Measurements from ENCODE around the gene MRPL28. TPM values are rescaled to one million over a fixed set of nuclear protein-coding genes. Genes with fewer than 3 reads are reported as not detected.
"Not testable (repeated sequence)": the region's sequence is repeated elsewhere in the genome, so short reads cannot be mapped to it uniquely, and the experiment has no call there.

MRPL28 gene
- total RNA-seq, 1 donor from 2014 or later, result 83.1 TPM

GRCh38 chr16:350203-350602, 20.1 kb downstream of the MRPL28 start:
- ATAC-seq (no peak), DNase-seq (ENCODE audit: missing footprints) (no peak)
- intact Hi-C loops (cut with DNase I), result loop anchor here (5.0 kb wide), 1 partner anchor 123 kb away; the partner anchor contains the start of gene LUC7L

- DNase-seq (ENCODE audit: missing footprints) (peak; percentile 21), ATAC-seq (no peak)
- intact Hi-C loops (cut with DNase I), result no loop called here
Observed at GRCh38 chr16:349211-349610, 21.1 kb downstream of the MRPL28 start.

GRCh38 chr16:348495-348894, 21.8 kb downstream of the MRPL28 start:
- intact Hi-C loops (cut with DNase I); ATAC-seq; DNase-seq (ENCODE audit: missing footprints): not testable (repeated sequence)

- intact Hi-C loops (cut with DNase I), result no loop called here
- ATAC-seq (no peak), DNase-seq (ENCODE audit: missing footprints) (no peak)
Observed at GRCh38 chr16:347203-347602, 23.1 kb downstream of the MRPL28 start.

- ATAC-seq (no peak), DNase-seq (ENCODE audit: missing footprints) (peak; percentile 35)
- intact Hi-C loops (cut with DNase I), result no loop called here
Observed at GRCh38 chr16:346587-346986, 23.8 kb downstream of the MRPL28 start.

- ATAC-seq, result no peak
- DNase-seq (ENCODE audit: missing footprints), result no peak
- intact Hi-C loops (cut with DNase I), result no loop called here
Observed at GRCh38 chr16:345772-346171, 24.6 kb downstream of the MRPL28 start.

- intact Hi-C loops (cut with DNase I), result no loop called here
- DNase-seq (ENCODE audit: missing footprints), result peak; percentile 43
- no peak for ATAC-seq
Observed at GRCh38 chr16:342455-343213, 27.7 kb downstream of the MRPL28 start.

- DNase-seq (ENCODE audit: missing footprints); intact Hi-C loops (cut with DNase I); ATAC-seq: not testable (repeated sequence)
Observed at GRCh38 chr16:341974-342336, 28.4 kb downstream of the MRPL28 start.

- peak; percentile 0 for DNase-seq (ENCODE audit: missing footprints)
- intact Hi-C loops (cut with DNase I); ATAC-seq: not testable (repeated sequence)
Observed at GRCh38 chr16:341095-341973, 29.0 kb downstream of the MRPL28 start.

GRCh38 chr16:340370-341091, 29.8 kb downstream of the MRPL28 start:
- ATAC-seq, result peak; percentile 32
- intact Hi-C loops (cut with DNase I), result no loop called here
- DNase-seq (ENCODE audit: missing footprints), result peak; percentile 61

GRCh38 chr16:339680-340079, 30.7 kb downstream of the MRPL28 start:
- ATAC-seq (no peak), DNase-seq (ENCODE audit: missing footprints) (peak; percentile 55)
- intact Hi-C loops (cut with DNase I), result no loop called here

- DNase-seq (ENCODE audit: missing footprints) (peak; percentile 42), ATAC-seq (no peak)
- intact Hi-C loops (cut with DNase I), result no loop called here
Observed at GRCh38 chr16:337975-338575, 32.3 kb downstream of the MRPL28 start.

- ATAC-seq (no peak), DNase-seq (ENCODE audit: missing footprints) (peak; percentile 9)
- intact Hi-C loops (cut with DNase I), result no loop called here
Observed at GRCh38 chr16:337437-337836, 32.9 kb downstream of the MRPL28 start.

GRCh38 chr16:336269-336668, 34.1 kb downstream of the MRPL28 start:
- ATAC-seq, result no peak
- intact Hi-C loops (cut with DNase I), result no loop called here
- DNase-seq (ENCODE audit: missing footprints), result peak; percentile 76

GRCh38 chr16:334861-335632, 35.3 kb downstream of the MRPL28 start:
- intact Hi-C loops (cut with DNase I); ATAC-seq: not testable (repeated sequence)
- DNase-seq (ENCODE audit: missing footprints), result peak; percentile 30

GRCh38 chr16:334164-334832, 36.0 kb downstream of the MRPL28 start:
- intact Hi-C loops (cut with DNase I); ATAC-seq: not testable (repeated sequence)
- peak; percentile 4 for DNase-seq (ENCODE audit: missing footprints)

GRCh38 chr16:333406-334094, 36.8 kb downstream of the MRPL28 start:
- ATAC-seq, result no peak
- peak; percentile 26 for DNase-seq (ENCODE audit: missing footprints)
- intact Hi-C loops (cut with DNase I), result no loop called here

Data from Right ventricle myocardium inferior (tissue), 1 donor.